ENCODE measurements around the gene HBM.
"Not testable (repeated sequence)": the region's sequence is repeated elsewhere in the genome, so short reads cannot be mapped to it uniquely, and the experiment has no call there.

The HBM gene

DNA sequence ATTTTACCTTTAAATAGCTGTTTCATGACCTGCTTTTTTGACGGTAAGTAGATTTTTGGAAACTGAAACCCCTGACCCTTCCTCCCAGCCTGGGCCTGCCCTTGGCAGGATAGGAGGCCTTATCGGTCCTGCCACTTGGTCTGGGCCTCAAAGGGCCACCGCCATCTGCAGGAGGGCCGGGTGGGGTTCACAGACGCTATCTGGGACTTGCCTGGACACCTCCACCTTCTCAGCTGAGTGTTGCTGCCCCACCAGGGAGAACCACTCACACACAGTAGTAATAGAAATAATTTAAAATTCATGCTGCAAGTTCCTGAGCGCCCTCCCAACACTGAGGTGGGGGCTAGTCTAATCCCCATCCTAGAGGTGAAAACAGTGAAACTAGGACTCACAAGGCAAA is 22.7 kb upstream of the HBM start:
- DNase-seq = no peak
- in situ Hi-C loops (cut with MboI; ENCODE audit: low pct_unique_long_range_greater_than_20kb, low sequenced_read_pairs) = no loop called here

DNA sequence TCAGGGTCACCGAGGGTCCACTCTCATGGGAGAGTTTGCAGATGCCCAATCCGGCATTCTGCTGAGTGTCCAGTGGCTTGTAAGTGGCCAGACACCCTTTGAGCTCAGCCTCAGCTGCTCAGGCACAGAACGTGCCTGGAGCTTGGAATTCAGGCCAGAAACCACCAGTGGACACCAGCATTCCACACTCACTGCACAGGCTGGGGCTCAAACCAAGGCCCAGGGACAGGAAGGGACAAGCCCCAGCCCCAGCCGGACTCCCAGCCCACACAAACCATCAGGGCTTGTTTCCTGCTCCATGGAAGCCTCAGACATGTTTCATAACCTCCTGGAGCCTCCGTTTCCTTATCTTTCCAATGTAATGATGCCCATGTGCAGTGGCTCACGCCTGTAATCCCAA is 22.3 kb upstream of the HBM start:
- no peak for DNase-seq
- in situ Hi-C loops (cut with MboI; ENCODE audit: low pct_unique_long_range_greater_than_20kb, low sequenced_read_pairs) = no loop called here

DNA sequence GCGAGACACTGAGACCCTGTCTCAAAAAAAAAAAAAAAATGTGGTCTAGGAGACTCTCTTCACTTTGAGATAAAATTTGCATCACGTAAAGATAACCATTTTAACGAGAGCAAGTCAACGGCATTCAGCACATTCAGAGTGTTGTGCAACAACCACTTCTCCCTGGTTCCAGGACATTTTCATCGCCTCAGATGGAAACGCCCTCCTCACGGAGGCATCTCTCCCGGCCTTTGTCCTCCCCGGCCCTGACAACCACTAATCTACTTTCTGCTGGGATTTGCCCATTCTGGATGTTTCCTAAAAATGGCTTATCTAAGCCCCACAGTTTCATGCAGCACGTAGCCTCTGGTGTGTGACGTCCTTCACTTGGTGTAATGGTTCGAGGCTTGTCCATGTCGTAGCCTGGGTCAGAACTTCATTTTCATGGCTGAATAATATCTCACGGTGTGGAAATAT is 21.0 kb upstream of the HBM start:
- in situ Hi-C loops (cut with MboI; ENCODE audit: low pct_unique_long_range_greater_than_20kb, low sequenced_read_pairs) = no loop called here
- no peak for DNase-seq

DNA sequence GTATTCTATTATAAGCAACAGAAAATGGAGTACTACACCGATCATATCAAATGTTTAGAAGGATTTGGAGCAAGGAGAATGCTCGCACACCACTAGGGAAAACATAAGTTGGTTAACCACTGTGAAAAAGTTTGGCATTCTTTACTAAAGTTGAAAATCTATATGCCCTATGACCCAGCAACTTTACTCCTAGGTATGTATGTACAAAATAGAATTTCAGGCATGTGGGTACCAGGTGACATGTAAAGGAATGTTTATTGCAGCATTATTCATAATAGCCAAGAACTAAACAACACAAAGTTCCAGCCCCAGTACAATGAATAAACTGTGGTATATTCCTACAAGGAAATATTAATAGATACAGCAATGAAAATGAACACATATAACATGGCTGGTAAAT is 19.1 kb upstream of the HBM start:
- no peak for DNase-seq
- in situ Hi-C loops (cut with MboI; ENCODE audit: low pct_unique_long_range_greater_than_20kb, low sequenced_read_pairs) = no loop called here

DNA sequence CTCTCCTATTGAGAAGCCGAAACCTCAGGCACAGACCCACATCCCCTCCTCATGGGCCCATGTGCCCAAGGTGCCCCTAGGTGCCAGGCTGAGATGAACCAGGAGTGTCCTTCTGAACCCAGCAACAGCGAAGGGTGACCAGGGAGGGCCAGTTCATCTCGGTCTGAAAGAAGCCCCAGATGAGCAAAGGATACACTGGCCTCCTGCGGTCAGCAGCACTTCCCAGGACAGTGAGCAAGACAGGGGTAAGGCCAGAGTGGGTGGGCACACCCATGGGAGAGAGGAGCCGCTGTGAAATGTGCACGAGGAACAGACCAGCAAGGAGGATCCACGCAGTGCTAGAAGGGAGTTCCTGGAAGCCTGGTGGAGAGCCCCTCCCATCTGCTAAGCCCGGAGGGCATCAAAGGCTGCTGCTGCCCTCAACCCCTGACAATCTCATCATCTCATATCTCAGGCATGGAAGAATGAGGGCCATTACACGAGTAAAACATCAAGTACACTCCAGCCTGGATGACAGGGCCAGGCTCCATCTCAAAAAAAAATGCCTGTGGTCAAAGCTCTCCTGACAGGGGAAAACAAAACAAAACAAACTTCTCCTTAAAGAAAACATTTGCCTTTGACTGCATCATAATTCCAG is 16.6 kb upstream of the HBM start:
- in situ Hi-C loops (cut with MboI; ENCODE audit: low pct_unique_long_range_greater_than_20kb, low sequenced_read_pairs) = no loop called here
- no peak for DNase-seq

DNA sequence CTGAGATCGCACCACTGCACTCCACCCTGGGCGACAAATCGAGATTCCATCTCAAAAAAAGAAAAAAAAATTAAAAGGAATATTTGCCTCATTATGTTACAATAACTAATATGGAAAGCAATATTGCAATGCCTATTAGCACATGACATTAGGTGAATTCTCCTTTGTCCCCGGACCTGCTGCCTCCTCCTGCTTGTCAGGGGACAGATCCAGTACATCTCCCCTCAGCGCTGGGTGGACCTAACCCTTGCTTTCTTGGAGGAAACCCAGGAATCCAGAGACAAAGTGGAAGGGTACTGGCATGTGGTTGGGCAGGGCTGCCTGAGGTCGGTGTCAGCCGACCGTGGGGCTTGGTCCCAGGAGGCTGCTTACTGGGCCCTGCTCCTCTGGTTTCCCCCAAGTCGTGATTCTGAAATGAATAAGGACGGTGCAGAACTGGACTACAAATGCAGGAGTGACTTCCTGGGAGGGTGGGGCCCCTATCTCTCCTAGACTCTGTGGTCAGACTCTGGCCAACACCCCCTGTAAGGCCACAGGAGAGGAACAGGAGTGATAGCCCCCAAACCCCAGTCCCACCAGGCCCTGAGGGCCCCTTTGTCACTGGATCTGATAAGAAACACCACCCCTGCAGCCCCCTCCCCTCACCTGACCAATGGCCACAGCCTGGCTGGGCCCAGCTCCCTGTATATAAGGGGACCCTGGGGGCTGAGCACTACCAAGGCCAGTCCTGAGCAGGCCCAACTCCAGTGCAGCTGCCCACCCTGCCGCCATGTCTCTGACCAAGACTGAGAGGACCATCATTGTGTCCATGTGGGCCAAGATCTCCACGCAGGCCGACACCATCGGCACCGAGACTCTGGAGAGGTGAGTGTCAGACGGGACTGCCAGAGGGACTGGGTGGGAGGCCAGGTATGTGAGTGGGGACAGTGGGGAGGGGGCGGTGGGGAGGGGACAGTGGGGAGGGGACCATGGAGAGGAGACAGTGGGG is 13.3 kb upstream of the HBM start, which contains the start of gene HBZ:
HBZ (plus strand) TSS at position 504 of the 988 bp plus-strand sequence; CDS start at position 770, 266 bp downstream.
- DNase-seq = no peak
- in situ Hi-C loops (cut with MboI; ENCODE audit: low pct_unique_long_range_greater_than_20kb, low sequenced_read_pairs) = no loop called here

DNA sequence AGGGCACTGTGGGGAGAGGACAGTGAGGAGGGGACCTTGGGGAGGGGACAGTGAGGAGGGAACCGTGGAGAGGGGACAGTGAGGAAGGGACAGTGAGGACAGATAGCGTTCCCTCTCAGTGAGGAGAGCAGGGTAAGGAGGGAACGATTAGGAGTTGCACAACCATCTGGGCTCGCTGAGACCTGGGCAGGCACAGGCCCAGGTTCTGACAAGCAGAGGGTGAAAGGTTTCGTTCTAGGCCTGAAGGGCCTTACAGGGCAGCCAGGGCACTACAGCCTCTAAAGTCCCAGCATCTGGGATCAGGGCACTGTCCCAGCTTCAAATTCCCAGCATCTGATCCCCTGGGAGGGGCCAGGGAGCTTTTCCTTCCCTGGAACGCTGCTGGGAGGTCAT is 12.7 kb upstream of the HBM start:
- DNase-seq; in situ Hi-C loops (cut with MboI; ENCODE audit: low pct_unique_long_range_greater_than_20kb, low sequenced_read_pairs): not testable (repeated sequence)

DNA sequence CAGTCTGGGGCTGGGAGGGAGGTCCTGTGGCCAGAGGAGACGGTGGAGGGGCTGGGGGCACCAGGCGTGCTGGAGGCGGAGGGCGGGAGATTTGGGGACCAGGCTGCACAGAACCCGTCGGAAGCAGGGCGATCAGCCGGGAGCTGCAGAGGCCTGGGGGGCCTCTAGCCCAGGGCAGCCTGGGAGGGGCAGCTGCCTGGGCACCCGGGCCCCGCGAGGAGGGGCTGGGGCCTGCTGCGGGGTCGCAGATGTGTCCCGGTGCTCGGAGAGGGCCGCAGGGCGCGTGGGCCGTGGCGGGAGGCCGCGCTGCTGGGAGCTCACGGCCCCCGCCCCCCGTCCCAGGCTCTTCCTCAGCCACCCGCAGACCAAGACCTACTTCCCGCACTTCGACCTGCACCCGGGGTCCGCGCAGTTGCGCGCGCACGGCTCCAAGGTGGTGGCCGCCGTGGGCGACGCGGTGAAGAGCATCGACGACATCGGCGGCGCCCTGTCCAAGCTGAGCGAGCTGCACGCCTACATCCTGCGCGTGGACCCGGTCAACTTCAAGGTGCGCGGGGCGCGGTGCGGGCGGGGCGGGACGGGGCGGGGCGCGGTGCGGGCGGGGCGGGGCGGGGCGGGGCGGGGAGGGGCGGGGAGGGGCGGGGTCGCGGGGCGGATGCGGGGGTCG is 12.1 kb upstream of the HBM start:
- in situ Hi-C loops (cut with MboI; ENCODE audit: low pct_unique_long_range_greater_than_20kb, low sequenced_read_pairs); DNase-seq: not testable (repeated sequence)

DNA sequence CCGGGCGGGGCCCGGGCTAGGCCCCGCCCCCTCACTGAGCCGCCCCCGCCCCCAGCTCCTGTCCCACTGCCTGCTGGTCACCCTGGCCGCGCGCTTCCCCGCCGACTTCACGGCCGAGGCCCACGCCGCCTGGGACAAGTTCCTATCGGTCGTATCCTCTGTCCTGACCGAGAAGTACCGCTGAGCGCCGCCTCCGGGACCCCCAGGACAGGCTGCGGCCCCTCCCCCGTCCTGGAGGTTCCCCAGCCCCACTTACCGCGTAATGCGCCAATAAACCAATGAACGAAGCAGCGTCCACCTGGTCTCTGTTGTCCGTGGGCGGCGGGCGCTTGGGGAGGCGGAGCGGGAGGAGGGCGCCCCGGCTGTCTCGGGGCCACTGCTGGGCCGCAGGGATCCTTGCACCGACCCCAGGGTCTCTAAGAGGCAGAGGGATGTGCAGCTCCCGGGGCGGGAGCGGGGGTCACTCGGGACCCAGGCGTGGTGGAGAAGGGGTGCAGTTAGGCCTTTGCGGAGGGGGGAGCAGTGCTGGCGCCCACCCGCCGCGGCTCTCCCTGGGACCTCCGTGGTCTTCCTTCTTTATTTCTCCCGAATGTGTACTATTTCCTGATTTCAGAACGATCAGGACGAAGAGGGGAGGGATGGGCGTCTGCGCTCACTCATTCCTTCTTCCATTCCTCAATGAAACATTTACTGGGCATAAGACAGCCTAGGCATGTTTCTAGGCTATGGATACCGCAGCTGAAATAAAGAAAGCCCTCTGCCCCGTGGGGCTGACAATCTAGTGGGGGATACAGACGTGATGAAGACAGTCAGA is 11.4 kb upstream of the HBM start:
- in situ Hi-C loops (cut with MboI; ENCODE audit: low pct_unique_long_range_greater_than_20kb, low sequenced_read_pairs) = no loop called here
- peak; percentile 39 for DNase-seq

DNA sequence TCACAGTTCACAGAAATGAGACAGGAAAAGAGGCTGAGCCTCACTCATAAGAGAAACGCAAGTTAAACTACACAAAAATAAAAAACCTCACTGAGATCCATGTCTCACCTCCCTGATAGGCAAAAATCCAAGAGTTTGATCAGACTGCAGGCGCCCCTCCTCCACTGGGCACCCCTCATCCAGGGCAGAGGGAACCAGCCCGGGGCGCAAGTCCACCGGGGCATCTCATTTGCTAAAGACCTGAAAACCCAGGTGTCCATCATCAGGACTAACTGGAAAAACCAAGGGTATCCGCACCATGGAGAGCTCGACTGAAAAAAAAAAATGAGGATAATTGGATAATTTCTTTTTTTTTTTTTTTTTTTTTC is 10.8 kb upstream of the HBM start:
- no peak for DNase-seq
- in situ Hi-C loops (cut with MboI; ENCODE audit: low pct_unique_long_range_greater_than_20kb, low sequenced_read_pairs) = no loop called here

DNA sequence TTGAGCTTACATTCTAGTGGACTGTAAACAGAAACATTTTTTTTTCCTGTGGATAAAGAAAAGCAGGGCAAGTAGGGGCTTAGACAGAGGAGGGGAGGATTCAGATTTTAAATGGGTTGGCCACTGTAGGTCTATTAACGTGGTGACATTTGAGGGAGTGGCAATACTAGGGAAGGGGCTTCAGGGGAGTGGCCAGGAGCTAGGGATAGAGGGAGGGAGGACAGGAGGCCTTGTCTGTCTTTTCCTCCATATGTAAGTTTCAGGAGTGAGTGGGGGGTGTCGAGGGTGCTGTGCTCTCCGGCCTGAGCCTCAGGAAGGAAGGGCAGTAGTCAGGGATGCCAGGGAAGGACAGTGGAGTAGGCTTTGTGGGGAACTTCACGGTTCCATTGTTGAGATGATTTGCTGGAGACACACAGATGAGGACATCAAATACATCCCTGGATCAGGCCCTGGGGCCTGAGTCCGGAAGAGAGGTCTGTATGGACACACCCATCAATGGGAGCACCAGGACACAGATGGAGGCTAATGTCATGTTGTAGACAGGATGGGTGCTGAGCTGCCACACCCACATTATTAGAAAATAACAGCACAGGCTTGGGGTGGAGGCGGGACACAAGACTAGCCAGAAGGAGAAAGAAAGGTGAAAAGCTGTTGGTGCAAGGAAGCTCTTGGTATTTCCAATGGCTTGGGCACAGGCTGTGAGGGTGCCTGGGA is 6.5 kb upstream of the HBM start:
- no peak for DNase-seq
- in situ Hi-C loops (cut with MboI; ENCODE audit: low pct_unique_long_range_greater_than_20kb, low sequenced_read_pairs) = no loop called here

DNA sequence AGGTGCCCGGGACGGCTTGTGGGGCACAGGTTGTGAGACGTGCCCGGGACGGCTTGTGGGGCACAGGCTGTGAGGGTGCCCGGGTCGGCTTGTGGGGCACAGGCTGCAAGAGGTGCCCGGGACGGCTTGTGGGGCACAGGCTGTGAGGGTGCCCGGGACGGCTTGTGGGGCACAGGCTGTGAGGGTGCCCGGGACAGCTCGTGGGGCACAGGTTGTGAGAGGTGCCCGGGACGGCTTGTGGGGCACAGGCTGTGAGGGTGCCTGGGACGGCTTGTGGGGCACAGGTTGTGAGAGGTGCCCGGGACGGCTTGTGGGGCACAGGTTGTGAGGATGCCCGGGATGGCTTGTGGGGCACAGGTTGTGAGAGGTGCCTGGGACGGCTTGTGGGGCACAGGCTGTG is 5.5 kb upstream of the HBM start:
- in situ Hi-C loops (cut with MboI; ENCODE audit: low pct_unique_long_range_greater_than_20kb, low sequenced_read_pairs); DNase-seq: not testable (repeated sequence)

DNA sequence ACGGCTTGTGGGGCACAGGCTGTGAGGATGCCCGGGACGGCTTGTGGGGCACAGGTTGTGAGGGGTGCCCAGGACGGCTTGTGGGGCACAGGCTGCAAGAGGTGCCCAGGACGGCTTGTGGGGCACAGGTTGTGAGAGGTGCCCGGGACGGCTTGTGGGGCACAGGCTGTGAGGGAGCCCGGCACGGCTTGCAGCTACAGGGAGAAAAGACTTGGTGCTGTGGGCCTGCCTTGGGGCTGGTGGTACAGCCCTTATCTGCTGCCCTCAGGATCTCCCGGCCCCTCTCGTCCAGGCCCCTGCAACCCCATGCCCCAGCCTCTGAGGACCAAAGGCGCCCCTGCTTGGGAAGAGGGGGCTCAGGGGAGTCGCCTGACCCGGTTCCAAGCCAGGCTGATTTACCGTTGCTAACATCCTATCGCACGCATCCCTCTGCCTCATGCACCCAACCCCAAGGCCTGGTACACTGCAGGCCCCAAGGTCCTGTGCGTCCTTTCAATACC is 5.0 kb upstream of the HBM start:
- no peak for DNase-seq
- in situ Hi-C loops (cut with MboI; ENCODE audit: low pct_unique_long_range_greater_than_20kb, low sequenced_read_pairs) = no loop called here

DNA sequence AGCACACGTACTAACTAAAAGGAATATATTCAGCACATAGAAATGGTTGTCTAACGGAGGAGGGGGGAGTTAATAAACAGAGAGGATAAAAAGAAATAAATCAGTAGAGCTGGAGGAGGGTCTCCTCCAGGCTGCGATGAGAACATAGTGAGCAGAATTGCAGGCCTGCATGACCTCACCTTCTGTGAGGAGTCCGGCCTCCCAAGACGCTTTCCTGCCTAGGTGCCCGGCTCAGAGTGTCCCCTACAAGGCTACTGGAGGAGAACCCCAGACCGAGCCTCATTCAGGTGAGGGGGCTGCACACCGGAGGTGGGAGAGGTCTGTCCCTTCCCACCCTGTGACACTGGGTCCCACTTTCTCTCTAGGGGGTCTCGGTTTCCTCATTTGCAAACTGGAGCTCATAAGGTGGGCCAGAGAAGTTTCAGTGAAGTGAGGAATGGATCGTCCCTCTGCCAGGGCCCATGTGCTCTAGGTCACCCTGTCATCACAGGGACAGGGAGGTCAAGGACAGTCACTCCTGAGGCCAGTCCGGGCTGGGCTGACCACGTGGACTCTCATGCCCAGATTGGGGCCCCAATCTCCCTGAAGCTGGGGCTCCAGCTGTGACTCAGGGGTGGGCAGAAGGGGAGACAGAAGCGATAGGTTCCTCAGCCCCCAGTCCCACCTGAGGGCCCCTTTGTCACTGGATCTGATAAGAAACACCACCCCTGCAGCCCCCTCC is 3.3 kb upstream of the HBM start:
- in situ Hi-C loops (cut with MboI; ENCODE audit: low pct_unique_long_range_greater_than_20kb, low sequenced_read_pairs) = no loop called here
- DNase-seq = no peak

DNA sequence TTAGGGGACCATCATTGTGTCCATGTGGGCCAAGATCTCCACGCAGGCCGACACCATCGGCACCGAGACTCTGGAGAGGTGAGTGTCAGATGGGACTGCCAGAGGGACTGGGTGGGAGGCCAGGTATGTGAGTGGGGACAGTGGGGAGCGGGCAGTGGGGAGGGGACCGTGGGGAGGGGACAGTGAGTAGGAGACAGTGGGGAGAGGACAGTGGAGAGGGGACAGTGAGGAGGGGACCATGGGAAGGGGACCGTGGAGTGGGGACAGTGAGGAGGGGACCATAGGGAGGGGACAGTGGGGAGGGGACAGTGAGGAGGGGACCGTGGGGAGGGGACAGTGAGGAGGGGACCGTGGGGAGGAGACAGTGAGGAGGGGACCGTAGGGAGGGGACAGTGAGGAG is 2.6 kb upstream of the HBM start:
- DNase-seq; in situ Hi-C loops (cut with MboI; ENCODE audit: low pct_unique_long_range_greater_than_20kb, low sequenced_read_pairs): not testable (repeated sequence)

DNA sequence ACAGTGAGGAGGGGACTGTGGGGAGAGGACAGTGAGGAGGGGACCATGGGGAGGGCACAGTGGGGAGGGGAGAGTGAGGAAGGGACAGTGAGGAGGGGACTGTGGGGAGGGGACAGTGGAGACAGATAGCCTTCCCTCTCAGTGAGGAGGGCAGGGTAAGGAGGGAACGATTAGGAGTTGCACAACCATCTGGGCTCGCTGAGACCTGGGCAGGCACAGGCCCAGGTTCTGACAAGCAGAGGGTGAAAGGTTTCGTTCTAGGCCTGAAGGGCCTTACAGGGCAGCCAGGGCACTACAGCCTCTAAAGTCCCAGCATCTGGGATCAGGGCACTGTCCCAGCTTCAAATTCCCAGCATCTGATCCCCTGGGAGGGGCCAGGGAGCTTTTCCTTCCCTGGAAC is 2.1 kb upstream of the HBM start:
- DNase-seq; in situ Hi-C loops (cut with MboI; ENCODE audit: low pct_unique_long_range_greater_than_20kb, low sequenced_read_pairs): not testable (repeated sequence)

DNA sequence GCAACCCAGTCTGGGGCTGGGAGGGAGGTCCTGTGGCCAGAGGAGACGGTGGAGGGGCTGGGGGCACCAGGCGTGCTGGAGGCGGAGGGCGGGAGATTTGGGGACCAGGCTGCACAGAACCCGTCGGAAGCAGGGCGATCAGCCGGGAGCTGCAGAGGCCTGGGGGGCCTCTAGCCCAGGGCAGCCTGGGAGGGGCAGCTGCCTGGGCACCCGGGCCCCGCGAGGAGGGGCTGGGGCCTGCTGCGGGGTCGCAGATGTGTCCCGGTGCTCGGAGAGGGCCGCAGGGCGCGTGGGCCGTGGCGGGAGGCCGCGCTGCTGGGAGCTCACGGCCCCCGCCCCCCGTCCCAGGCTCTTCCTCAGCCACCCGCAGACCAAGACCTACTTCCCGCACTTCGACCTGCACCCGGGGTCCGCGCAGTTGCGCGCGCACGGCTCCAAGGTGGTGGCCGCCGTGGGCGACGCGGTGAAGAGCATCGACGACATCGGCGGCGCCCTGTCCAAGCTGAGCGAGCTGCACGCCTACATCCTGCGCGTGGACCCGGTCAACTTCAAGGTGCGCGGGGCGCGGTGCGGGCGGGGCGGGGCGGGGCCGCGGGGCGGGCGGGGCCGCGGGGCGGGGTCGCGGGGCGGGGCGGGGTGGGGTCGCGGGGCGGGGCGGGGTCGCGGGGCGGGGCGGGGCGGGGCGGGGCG is 1.5 kb upstream of the HBM start:
- in situ Hi-C loops (cut with MboI; ENCODE audit: low pct_unique_long_range_greater_than_20kb, low sequenced_read_pairs); DNase-seq: not testable (repeated sequence)
